GM18499 (cell line): Measurements from ENCODE around the gene PLCXD3.
A peak's percentile ranks its signal among the peaks of the same experiment; 100 is the strongest.
"Not testable (repeated sequence)": the region's sequence is repeated elsewhere in the genome, so short reads cannot be mapped to it uniquely, and the experiment has no call there.

Experiments
- ATAC-seq: cut with Tn5 transposase; IDR thresholded peaks from one replicate; pipeline ENCODE4 v1.9.1; 2021; ENCODE audit warnings: moderate number of reproducible peaks; ENCODE audit not compliant: insufficient read depth, unreplicated experiment

Gene PLCXD3

GRCh38 chr5:41365369-41365768 is 145.0 kb downstream of the PLCXD3 start:
- ATAC-seq: no peak

GRCh38 chr5:41364346-41364745 is 146.1 kb downstream of the PLCXD3 start:
- no peak for ATAC-seq

- ATAC-seq: no peak
Measured at GRCh38 chr5:41363343-41363986, 146.9 kb downstream of the PLCXD3 start.

GRCh38 chr5:41356786-41357185 is 153.6 kb downstream of the PLCXD3 start:
- no peak for ATAC-seq

GRCh38 chr5:41349846-41350245 is 160.6 kb downstream of the PLCXD3 start:
- ATAC-seq: no peak

- ATAC-seq: no peak
Measured at GRCh38 chr5:41347569-41347968, 162.8 kb downstream of the PLCXD3 start.

GRCh38 chr5:41346609-41347008 is 163.8 kb downstream of the PLCXD3 start:
- no peak for ATAC-seq

GRCh38 chr5:41345295-41345694 is 165.1 kb downstream of the PLCXD3 start:
- ATAC-seq: no peak

GRCh38 chr5:41339339-41339738 is 171.1 kb downstream of the PLCXD3 start:
- no peak for ATAC-seq

- ATAC-seq: no peak
Measured at GRCh38 chr5:41338136-41338675, 172.2 kb downstream of the PLCXD3 start.

GRCh38 chr5:41337724-41338123 is 172.7 kb downstream of the PLCXD3 start:
- no peak for ATAC-seq

GRCh38 chr5:41337216-41337615 is 173.2 kb downstream of the PLCXD3 start:
- no peak for ATAC-seq

GRCh38 chr5:41336471-41336870 is 173.9 kb downstream of the PLCXD3 start:
- no peak for ATAC-seq

- no peak for ATAC-seq
Measured at GRCh38 chr5:41335596-41336181, 174.7 kb downstream of the PLCXD3 start.

- peak; percentile 55 for ATAC-seq
Measured at GRCh38 chr5:41334758-41335157, 175.6 kb downstream of the PLCXD3 start.

GRCh38 chr5:41334221-41334620 is 176.2 kb downstream of the PLCXD3 start:
- ATAC-seq: no peak

GRCh38 chr5:41325074-41325473 is 185.3 kb downstream of the PLCXD3 start:
- ATAC-seq: no peak

- ATAC-seq: not testable (repeated sequence)
Measured at GRCh38 chr5:41322826-41323225, 187.6 kb downstream of the PLCXD3 start.

- ATAC-seq: no peak
Measured at GRCh38 chr5:41312478-41313060, 197.8 kb downstream of the PLCXD3 start.

- no peak for ATAC-seq
Measured at GRCh38 chr5:41312066-41312465, 198.3 kb downstream of the PLCXD3 start.

GRCh38 chr5:41309275-41309674 is 201.1 kb downstream of the PLCXD3 start:
- ATAC-seq: no peak

GRCh38 chr5:41306005-41306404 is 204.4 kb downstream of the PLCXD3 start:
- no peak for ATAC-seq
